GM23338 (cell line): ENCODE measurements around the gene LRMDA. TPM values are rescaled to one million over a fixed set of nuclear protein-coding genes. Genes with fewer than 3 reads are reported as not detected.

Experiments used
- ATAC-seq: fragments of 200-7000 bp; cut with Tn5 transposase; 3 replicates; pipeline ENCODE4 v1.9.1; 2020
- DNase-seq: peaks from one replicate; pipeline ENCODE4 v3.0.0-alpha.2; 2015; ENCODE audit warnings: low spot score
- H2AFZ ChIP-seq: fragments of 200-600 bp; sonication (generic); 2 replicates; pipeline ENCODE4 v1.8.0; 2016; ENCODE audit warnings: antibody characterized with exemption, mild to moderate bottlenecking, moderate library complexity
- H3F3A ChIP-seq: fragments of 200-600 bp; sonication (generic); replicated peaks from 2 replicates; pipeline ENCODE4 v1.8.0; 2017; ENCODE audit warnings: antibody characterized with exemption, mixed run types, low read depth
- H3K27ac ChIP-seq: fragments of 200-600 bp; sonication (generic); 2 replicates; pipeline ENCODE4 v1.6.1; 2016; ENCODE audit warnings: low read depth
- H3K27me3 ChIP-seq: fragments of 200-600 bp; sonication (generic); 2 replicates; pipeline ENCODE4 v1.8.0; 2016; ENCODE audit warnings: mild to moderate bottlenecking, mixed run types, moderate library complexity; ENCODE audit not compliant: insufficient read depth
- H3K36me3 ChIP-seq: fragments of 200-600 bp; sonication (generic); 2 replicates; pipeline ENCODE4 v1.8.0; 2016; ENCODE audit warnings: mild to moderate bottlenecking; ENCODE audit not compliant: insufficient read depth
- H3K4me1 ChIP-seq: fragments of 200-600 bp; sonication (generic); 2 replicates; pipeline ENCODE4 v1.8.0; 2016; ENCODE audit warnings: mild to moderate bottlenecking, moderate library complexity; ENCODE audit not compliant: insufficient read depth
- H3K4me2 ChIP-seq: fragments of 200-600 bp; sonication (generic); 2 replicates; pipeline ENCODE4 v1.7.1; 2017; ENCODE audit warnings: mixed run types
- H3K4me3 ChIP-seq: fragments of 200-600 bp; sonication (generic); 2 replicates; pipeline ENCODE4 v1.6.1; 2016; ENCODE audit warnings: mixed run types
- H3K79me2 ChIP-seq: fragments of 200-600 bp; sonication (generic); replicated peaks from 2 replicates; pipeline ENCODE4 v1.8.0; 2017; ENCODE audit warnings: mild to moderate bottlenecking; ENCODE audit not compliant: insufficient read depth
- H3K9me2 ChIP-seq: fragments of 200-600 bp; sonication (generic); 2 replicates; pipeline ENCODE4 v1.8.0; 2017; ENCODE audit not compliant: insufficient read depth
- H4K20me1 ChIP-seq: fragments of 200-600 bp; sonication (generic); replicated peaks from 2 replicates; pipeline ENCODE4 v1.8.0; 2017; ENCODE audit warnings: mild to moderate bottlenecking; ENCODE audit not compliant: insufficient read depth
- H3K27ac Mint-ChIP-seq: 2 replicates; pipeline ENCODE4 v1.8.0; 2020; ENCODE audit warnings: inconsistent platforms, mild to moderate bottlenecking, moderate library complexity, mixed read lengths
- H3K27me3 Mint-ChIP-seq: 3 replicates; pipeline ENCODE4 v1.8.0; 2022; ENCODE audit warnings: low read depth, mild to moderate bottlenecking, moderate library complexity, mixed read lengths, inconsistent platforms; ENCODE audit not compliant: insufficient read depth, poor library complexity
- H3K36me3 Mint-ChIP-seq: 3 replicates; pipeline ENCODE4 v1.8.0; 2021; ENCODE audit warnings: low read depth, mild to moderate bottlenecking, inconsistent platforms, moderate library complexity, mixed read lengths
- H3K4me1 Mint-ChIP-seq: 3 replicates; pipeline ENCODE4 v1.8.0; 2020; ENCODE audit warnings: mild to moderate bottlenecking, inconsistent platforms, mixed read lengths
- H3K4me3 Mint-ChIP-seq: 3 replicates; pipeline ENCODE4 v1.8.0; 2021; ENCODE audit warnings: moderate library complexity, mild to moderate bottlenecking, inconsistent platforms, mixed read lengths
- H3K9me3 Mint-ChIP-seq: 3 replicates; pipeline ENCODE4 v1.8.0; 2020; ENCODE audit warnings: moderate library complexity, mild to moderate bottlenecking, inconsistent platforms, mixed read lengths
- EZH2 ChIP-seq: fragments of 200-600 bp; sonication (generic); IDR thresholded peaks from one replicate; pipeline ENCODE4 v1.8.0; 2017; ENCODE audit warnings: antibody characterized with exemption, mild to moderate bottlenecking, low read depth; ENCODE audit not compliant: unreplicated experiment
- EZH2phosphoT487 ChIP-seq: fragments of 200-600 bp; sonication (generic); IDR thresholded peaks from one replicate; pipeline ENCODE4 v1.8.1; 2018; ENCODE audit warnings: antibody characterized with exemption; ENCODE audit not compliant: unreplicated experiment
- POLR2AphosphoS5 ChIP-seq: IDR thresholded peaks from 2 replicates; pipeline ENCODE4 v1.6.1; 2016; ENCODE audit warnings: antibody characterized with exemption, low read depth
- STAT1 ChIP-seq: IDR thresholded peaks from one replicate; pipeline ENCODE4 v1.6.1; 2016; ENCODE audit warnings: antibody characterized with exemption; ENCODE audit not compliant: unreplicated experiment
- ZNF114 ChIP-seq: fragments of 250-450 bp; sonication (Bioruptor Pico); IDR thresholded peaks from 2 replicates; pipeline ENCODE4 v1.5.0; 2020; ENCODE audit warnings: mild to moderate bottlenecking, moderate library complexity
- ZNF331 ChIP-seq: fragments of 250-450 bp; sonication (Bioruptor Pico); IDR thresholded peaks from 2 replicates; pipeline ENCODE4 v1.5.0; 2020; ENCODE audit warnings: low read depth, mild to moderate bottlenecking, moderate library complexity
- polyA plus RNA-seq: library from polyadenylated mRNA; unstranded; fragments of >200 nt; fragmentation: Nextera tagmentation; extraction: Ambion mirVana; gene quantifications from 2 replicates; pipeline ENCODE4 v1.2.1, GENCODE V29; 2016
- total RNA-seq: library from RNA; depleted of rRNA; stranded (reverse); fragments of >200 nt; shearing (Covaris generic); gene quantifications from 2 replicates; pipeline ENCODE4 v1.2.3, GENCODE V29; 2014
- TF ChIP-seq, protein P1 (sequence below): fragments of 250-450 bp; sonication (Bioruptor Pico); IDR thresholded peaks from 2 replicates; pipeline ENCODE4 v1.5.0; 2020; ENCODE audit warnings: mild to moderate bottlenecking, moderate library complexity
- TF ChIP-seq, protein P2 (sequence below): IDR thresholded peaks from one replicate; pipeline ENCODE4 v1.6.1; 2018; ENCODE audit warnings: antibody characterized with exemption; ENCODE audit not compliant: unreplicated experiment

LRMDA gene
- total and polyA plus RNA-seq, 2 experiments from 2014 or later = 0.90 to 1.8 TPM

DNA sequence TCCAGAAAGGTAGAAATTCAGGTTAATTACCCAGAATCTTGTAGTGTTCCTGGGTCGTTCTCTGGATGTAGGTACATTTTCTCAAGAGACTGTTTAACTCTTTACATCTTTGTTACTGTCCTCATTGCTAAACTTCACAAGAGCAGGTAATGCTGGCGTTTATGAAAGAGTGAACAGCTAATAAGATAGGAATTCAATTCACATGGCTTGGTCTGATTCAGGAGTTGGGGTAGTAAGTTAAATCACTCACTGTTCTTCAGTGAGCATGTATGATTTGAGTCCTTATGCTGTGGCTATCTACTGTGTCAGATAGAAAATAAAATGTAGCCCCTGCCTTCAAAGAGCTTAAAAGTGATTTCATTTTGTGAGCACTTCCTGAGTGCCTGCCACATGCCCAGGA, 480.0 kb downstream of the LRMDA start (continued):
- TF ChIP-seq, protein P1, sequence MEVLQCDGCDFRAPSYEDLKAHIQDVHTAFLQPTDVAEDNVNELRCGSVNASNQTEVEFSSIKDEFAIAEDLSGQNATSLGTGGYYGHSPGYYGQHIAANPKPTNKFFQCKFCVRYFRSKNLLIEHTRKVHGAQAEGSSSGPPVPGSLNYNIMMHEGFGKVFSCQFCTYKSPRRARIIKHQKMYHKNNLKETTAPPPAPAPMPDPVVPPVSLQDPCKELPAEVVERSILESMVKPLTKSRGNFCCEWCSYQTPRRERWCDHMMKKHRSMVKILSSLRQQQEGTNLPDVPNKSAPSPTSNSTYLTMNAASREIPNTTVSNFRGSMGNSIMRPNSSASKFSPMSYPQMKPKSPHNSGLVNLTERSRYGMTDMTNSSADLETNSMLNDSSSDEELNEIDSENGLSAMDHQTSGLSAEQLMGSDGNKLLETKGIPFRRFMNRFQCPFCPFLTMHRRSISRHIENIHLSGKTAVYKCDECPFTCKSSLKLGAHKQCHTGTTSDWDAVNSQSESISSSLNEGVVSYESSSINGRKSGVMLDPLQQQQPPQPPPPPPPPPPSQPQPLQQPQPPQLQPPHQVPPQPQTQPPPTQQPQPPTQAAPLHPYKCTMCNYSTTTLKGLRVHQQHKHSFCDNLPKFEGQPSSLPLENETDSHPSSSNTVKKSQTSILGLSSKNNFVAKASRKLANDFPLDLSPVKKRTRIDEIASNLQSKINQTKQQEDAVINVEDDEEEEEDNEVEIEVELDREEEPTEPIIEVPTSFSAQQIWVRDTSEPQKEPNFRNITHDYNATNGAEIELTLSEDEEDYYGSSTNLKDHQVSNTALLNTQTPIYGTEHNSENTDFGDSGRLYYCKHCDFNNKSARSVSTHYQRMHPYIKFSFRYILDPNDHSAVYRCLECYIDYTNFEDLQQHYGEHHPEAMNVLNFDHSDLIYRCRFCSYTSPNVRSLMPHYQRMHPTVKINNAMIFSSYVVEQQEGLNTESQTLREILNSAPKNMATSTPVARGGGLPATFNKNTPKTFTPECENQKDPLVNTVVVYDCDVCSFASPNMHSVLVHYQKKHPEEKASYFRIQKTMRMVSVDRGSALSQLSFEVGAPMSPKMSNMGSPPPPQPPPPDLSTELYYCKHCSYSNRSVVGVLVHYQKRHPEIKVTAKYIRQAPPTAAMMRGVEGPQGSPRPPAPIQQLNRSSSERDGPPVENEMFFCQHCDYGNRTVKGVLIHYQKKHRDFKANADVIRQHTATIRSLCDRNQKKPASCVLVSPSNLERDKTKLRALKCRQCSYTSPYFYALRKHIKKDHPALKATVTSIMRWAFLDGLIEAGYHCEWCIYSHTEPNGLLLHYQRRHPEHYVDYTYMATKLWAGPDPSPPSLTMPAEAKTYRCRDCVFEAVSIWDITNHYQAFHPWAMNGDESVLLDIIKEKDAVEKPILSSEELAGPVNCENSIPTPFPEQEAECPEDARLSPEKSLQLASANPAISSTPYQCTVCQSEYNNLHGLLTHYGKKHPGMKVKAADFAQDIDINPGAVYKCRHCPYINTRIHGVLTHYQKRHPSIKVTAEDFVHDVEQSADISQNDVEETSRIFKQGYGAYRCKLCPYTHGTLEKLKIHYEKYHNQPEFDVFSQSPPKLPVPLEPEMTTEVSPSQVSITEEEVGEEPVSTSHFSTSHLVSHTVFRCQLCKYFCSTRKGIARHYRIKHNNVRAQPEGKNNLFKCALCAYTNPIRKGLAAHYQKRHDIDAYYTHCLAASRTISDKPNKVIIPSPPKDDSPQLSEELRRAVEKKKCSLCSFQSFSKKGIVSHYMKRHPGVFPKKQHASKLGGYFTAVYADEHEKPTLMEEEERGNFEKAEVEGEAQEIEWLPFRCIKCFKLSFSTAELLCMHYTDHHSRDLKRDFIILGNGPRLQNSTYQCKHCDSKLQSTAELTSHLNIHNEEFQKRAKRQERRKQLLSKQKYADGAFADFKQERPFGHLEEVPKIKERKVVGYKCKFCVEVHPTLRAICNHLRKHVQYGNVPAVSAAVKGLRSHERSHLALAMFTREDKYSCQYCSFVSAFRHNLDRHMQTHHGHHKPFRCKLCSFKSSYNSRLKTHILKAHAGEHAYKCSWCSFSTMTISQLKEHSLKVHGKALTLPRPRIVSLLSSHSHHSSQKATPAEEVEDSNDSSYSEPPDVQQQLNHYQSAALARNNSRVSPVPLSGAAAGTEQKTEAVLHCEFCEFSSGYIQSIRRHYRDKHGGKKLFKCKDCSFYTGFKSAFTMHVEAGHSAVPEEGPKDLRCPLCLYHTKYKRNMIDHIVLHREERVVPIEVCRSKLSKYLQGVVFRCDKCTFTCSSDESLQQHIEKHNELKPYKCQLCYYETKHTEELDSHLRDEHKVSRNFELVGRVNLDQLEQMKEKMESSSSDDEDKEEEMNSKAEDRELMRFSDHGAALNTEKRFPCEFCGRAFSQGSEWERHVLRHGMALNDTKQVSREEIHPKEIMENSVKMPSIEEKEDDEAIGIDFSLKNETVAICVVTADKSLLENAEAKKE (CRISPR knock-in tag) = no peak
- TF ChIP-seq ZNF114 (CRISPR knock-in tag) (no peak), STAT1 (no peak), ZNF331 (CRISPR knock-in tag) (no peak)

DNA sequence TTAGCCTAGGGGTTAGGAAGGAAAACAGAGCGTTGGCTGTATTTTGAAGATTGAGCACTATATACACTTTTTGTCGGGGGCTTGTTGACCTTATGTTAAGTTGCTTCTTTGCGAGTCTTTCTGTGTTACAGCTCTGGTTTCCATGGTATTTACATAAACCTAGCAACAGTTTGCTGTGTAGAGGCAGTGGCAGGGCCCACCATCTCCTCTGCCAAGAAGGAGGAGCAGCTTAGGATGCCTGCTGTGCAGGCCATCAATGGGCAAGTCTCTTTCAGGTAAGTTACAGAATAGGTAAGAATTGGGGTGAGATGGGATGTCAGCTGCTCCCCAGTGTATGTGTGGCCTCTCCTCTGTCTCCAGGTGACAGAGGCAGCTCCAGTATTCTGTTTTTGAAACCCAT, 485.5 kb downstream of the LRMDA start:
- Histone ChIP-seq H3K4me2 (no peak overlapping the region), H3K36me3 (no peaks in the 10 kb centered on the region), H3K79me2 (no peaks in the 10 kb centered on the region), H3K27ac (no peak overlapping the region), H3K4me1 (no peaks in the 10 kb centered on the region), H2AFZ (no peak overlapping the region), H3K9me2 (peaks cover 6% of the 10 kb centered on the region; the same call in 1 of the 2 replicates), H3K27me3 (no peaks in the 10 kb centered on the region), H3F3A (no peaks in the 10 kb centered on the region), H4K20me1 (no peaks in the 10 kb centered on the region), H3K4me3 (no peak overlapping the region)
- no peak overlapping the region for H3K4me3 Mint-ChIP-seq
- no peak for ATAC-seq
- H3K27me3 Mint-ChIP-seq = no peaks in the 10 kb centered on the region
- no peaks in the 10 kb centered on the region for H3K36me3 Mint-ChIP-seq
- no peak overlapping the region for H3K27ac Mint-ChIP-seq
- H3K9me3 Mint-ChIP-seq = no peaks in the 10 kb centered on the region
- 0 out of 3 replicates have a peak, but pooled peaks cover 2% of the 10 kb centered on the region for H3K4me1 Mint-ChIP-seq
- no peak for DNase-seq
- TF ChIP-seq STAT1 (no peak), EZH2 (no peak), POLR2AphosphoS5 (no peak), EZH2phosphoT487 (no peak), ZNF331 (CRISPR knock-in tag) (no peak)
- TF ChIP-seq, protein P2, sequence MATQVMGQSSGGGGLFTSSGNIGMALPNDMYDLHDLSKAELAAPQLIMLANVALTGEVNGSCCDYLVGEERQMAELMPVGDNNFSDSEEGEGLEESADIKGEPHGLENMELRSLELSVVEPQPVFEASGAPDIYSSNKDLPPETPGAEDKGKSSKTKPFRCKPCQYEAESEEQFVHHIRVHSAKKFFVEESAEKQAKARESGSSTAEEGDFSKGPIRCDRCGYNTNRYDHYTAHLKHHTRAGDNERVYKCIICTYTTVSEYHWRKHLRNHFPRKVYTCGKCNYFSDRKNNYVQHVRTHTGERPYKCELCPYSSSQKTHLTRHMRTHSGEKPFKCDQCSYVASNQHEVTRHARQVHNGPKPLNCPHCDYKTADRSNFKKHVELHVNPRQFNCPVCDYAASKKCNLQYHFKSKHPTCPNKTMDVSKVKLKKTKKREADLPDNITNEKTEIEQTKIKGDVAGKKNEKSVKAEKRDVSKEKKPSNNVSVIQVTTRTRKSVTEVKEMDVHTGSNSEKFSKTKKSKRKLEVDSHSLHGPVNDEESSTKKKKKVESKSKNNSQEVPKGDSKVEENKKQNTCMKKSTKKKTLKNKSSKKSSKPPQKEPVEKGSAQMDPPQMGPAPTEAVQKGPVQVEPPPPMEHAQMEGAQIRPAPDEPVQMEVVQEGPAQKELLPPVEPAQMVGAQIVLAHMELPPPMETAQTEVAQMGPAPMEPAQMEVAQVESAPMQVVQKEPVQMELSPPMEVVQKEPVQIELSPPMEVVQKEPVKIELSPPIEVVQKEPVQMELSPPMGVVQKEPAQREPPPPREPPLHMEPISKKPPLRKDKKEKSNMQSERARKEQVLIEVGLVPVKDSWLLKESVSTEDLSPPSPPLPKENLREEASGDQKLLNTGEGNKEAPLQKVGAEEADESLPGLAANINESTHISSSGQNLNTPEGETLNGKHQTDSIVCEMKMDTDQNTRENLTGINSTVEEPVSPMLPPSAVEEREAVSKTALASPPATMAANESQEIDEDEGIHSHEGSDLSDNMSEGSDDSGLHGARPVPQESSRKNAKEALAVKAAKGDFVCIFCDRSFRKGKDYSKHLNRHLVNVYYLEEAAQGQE = no peak
